ENCODE data around the gene XPO4. TPM values are rescaled to one million over a fixed set of nuclear protein-coding genes. Genes with fewer than 3 reads are reported as not detected.
"Not testable (repeated sequence)": the region's sequence is repeated elsewhere in the genome, so short reads cannot be mapped to it uniquely, and the experiment has no call there.

Gene XPO4
- total RNA-seq, 3 donors from 2014 or later (not counting 1 experiment from before 2014, with no cell fraction given), result 11.7 to 19.8 (median 19.7) TPM

GRCh38 chr13:20891034-20891433 lies 11.5 kb downstream of the XPO4 start:
- H3K9me3 Mint-ChIP-seq, result no peaks in the 10 kb centered on the region
- no peak overlapping the region for H3K4me3 ChIP-seq (ENCODE audit: low read length)
- H3K27ac ChIP-seq (ENCODE audit: low read length), result no peak overlapping the region
- H3K4me3 Mint-ChIP-seq, result peak overlapping the region; percentile 52
- ATAC-seq, result peak; percentile 70 to 90 (median 79)
- intact Hi-C loops (cut with micrococcal nuclease), result no loop called here
- H3K4me1 ChIP-seq (ENCODE audit: control insufficient read depth, insufficient read depth, low read length), result peaks cover 18% of the 10 kb centered on the region
- peaks cover 15 to 18% of the 10 kb centered on the region in 2 donors for H3K27me3 Mint-ChIP-seq (ENCODE audit: low read depth in 2 of 2)
- no peaks in the 10 kb centered on the region for H3K36me3 Mint-ChIP-seq
- 63% methylated on average over 2 of the region's 3 CpGs for WGBS (ENCODE audit: insufficient coverage)
- H3K27ac Mint-ChIP-seq, result peak overlapping the region in 1 of 2 donors; percentile 41
- H3K36me3 ChIP-seq (ENCODE audit: control insufficient read depth, insufficient read depth, low read length), result no peaks in the 10 kb centered on the region
- no peaks in the 10 kb centered on the region for H3K27me3 ChIP-seq (ENCODE audit: control insufficient read depth, insufficient read depth, low read length)
- no peaks in the 10 kb centered on the region for H3K9me3 ChIP-seq (ENCODE audit: control insufficient read depth, insufficient read depth, low read length)
- peak in 1 of 2 donors; percentile 35 for DNase-seq
- peaks cover 20 to 24% of the 10 kb centered on the region in 2 donors for H3K4me1 Mint-ChIP-seq
- no peak for TF ChIP-seq CTCF (IDR thresholded peaks at IDR 0.05)

GRCh38 chr13:20890540-20890939 lies 12.0 kb downstream of the XPO4 start:
- DNase-seq; H3K36me3 Mint-ChIP-seq; H3K36me3 ChIP-seq (ENCODE audit: control insufficient read depth, insufficient read depth, low read length); ATAC-seq; H3K4me3 Mint-ChIP-seq; H3K9me3 Mint-ChIP-seq; H3K27me3 ChIP-seq (ENCODE audit: control insufficient read depth, insufficient read depth, low read length); H3K9me3 ChIP-seq (ENCODE audit: control insufficient read depth, insufficient read depth, low read length); intact Hi-C loops (cut with micrococcal nuclease); H3K27ac ChIP-seq (ENCODE audit: low read length); H3K4me3 ChIP-seq (ENCODE audit: low read length): not testable (repeated sequence)
- 96% methylated on average over 6 of the region's 6 CpGs for WGBS (ENCODE audit: insufficient coverage)
- H3K27me3 Mint-ChIP-seq (ENCODE audit: low read depth in 2 of 2), result peaks cover 15 to 18% of the 10 kb centered on the region in 2 donors
- peak overlapping the region in 1 of 2 donors; percentile 41 for H3K27ac Mint-ChIP-seq
- H3K4me1 ChIP-seq (ENCODE audit: control insufficient read depth, insufficient read depth, low read length), result peaks cover 18% of the 10 kb centered on the region
- peaks cover 20 to 24% of the 10 kb centered on the region in 2 donors for H3K4me1 Mint-ChIP-seq

GRCh38 chr13:20882206-20882605 lies 20.3 kb downstream of the XPO4 start:
- H3K36me3 Mint-ChIP-seq, result no peaks in the 10 kb centered on the region
- H3K9me3 Mint-ChIP-seq, result peaks cover 0 to under 1% of the 10 kb centered on the region in 2 donors
- TF ChIP-seq CTCF (IDR thresholded peaks at IDR 0.05), result no peak
- no peak for DNase-seq
- no peaks in the 10 kb centered on the region for H3K9me3 ChIP-seq (ENCODE audit: control insufficient read depth, insufficient read depth, low read length)
- no peak for ATAC-seq
- no peak overlapping the region for H3K27ac Mint-ChIP-seq
- WGBS (ENCODE audit: insufficient coverage), result 93% methylated on average over 2 of the region's 3 CpGs
- no peak overlapping the region for H3K27ac ChIP-seq (ENCODE audit: low read length)
- H3K4me3 ChIP-seq (ENCODE audit: low read length), result no peak overlapping the region
- H3K27me3 Mint-ChIP-seq (ENCODE audit: low read depth in 2 of 2), result peaks cover 0 to 3% of the 10 kb centered on the region in 2 donors
- H3K4me3 Mint-ChIP-seq, result no peak overlapping the region
- H3K4me1 ChIP-seq (ENCODE audit: control insufficient read depth, insufficient read depth, low read length), result no peaks in the 10 kb centered on the region
- H3K36me3 ChIP-seq (ENCODE audit: control insufficient read depth, insufficient read depth, low read length), result no peaks in the 10 kb centered on the region
- intact Hi-C loops (cut with micrococcal nuclease), result no loop called here
- H3K4me1 Mint-ChIP-seq, result peaks cover 15 to 22% of the 10 kb centered on the region in 2 donors
- no peaks in the 10 kb centered on the region for H3K27me3 ChIP-seq (ENCODE audit: control insufficient read depth, insufficient read depth, low read length)

GRCh38 chr13:20877902-20878301 lies 24.6 kb downstream of the XPO4 start:
- H3K4me1 Mint-ChIP-seq, result peaks cover 11 to 26% of the 10 kb centered on the region in 2 donors
- peaks cover 0 to 3% of the 10 kb centered on the region in 2 donors for H3K9me3 Mint-ChIP-seq
- H3K27me3 Mint-ChIP-seq (ENCODE audit: low read depth in 2 of 2), result no peaks in the 10 kb centered on the region
- H3K36me3 Mint-ChIP-seq, result no peaks in the 10 kb centered on the region
- Histone ChIP-seq H3K9me3 (ENCODE audit: control insufficient read depth, insufficient read depth, low read length) (no peaks in the 10 kb centered on the region), H3K27me3 (ENCODE audit: control insufficient read depth, insufficient read depth, low read length) (no peaks in the 10 kb centered on the region), H3K4me1 (ENCODE audit: control insufficient read depth, insufficient read depth, low read length) (no peaks in the 10 kb centered on the region), H3K27ac (ENCODE audit: low read length) (no peak overlapping the region), H3K4me3 (ENCODE audit: low read length) (no peak overlapping the region), H3K36me3 (ENCODE audit: control insufficient read depth, insufficient read depth, low read length) (no peaks in the 10 kb centered on the region)
- intact Hi-C loops (cut with micrococcal nuclease), result no loop called here
- DNase-seq, result no peak
- no peak for ATAC-seq
- H3K27ac Mint-ChIP-seq, result no peak overlapping the region
- H3K4me3 Mint-ChIP-seq, result no peak overlapping the region
- TF ChIP-seq CTCF (IDR thresholded peaks at IDR 0.05), result no peak
- 100% methylated on average over 2 of the region's 2 CpGs for WGBS (ENCODE audit: insufficient coverage)

- H3K4me1 Mint-ChIP-seq, result peaks cover 11 to 18% of the 10 kb centered on the region in 2 donors
These were observed 25.7 kb downstream of the XPO4 start for GRCh38 chr13:20876802-20877201.

GRCh38 chr13:20874439-20874838 lies 28.1 kb downstream of the XPO4 start:
- peaks cover 5 to 15% of the 10 kb centered on the region in 2 donors for H3K4me1 Mint-ChIP-seq
- H3K4me3 Mint-ChIP-seq; H3K9me3 Mint-ChIP-seq; H3K36me3 ChIP-seq (ENCODE audit: control insufficient read depth, insufficient read depth, low read length); H3K4me3 ChIP-seq (ENCODE audit: low read length); H3K4me1 ChIP-seq (ENCODE audit: control insufficient read depth, insufficient read depth, low read length); intact Hi-C loops (cut with micrococcal nuclease); H3K9me3 ChIP-seq (ENCODE audit: control insufficient read depth, insufficient read depth, low read length); DNase-seq; H3K27me3 Mint-ChIP-seq (ENCODE audit: low read depth in 2 of 2); H3K27ac Mint-ChIP-seq; H3K27ac ChIP-seq (ENCODE audit: low read length); H3K27me3 ChIP-seq (ENCODE audit: control insufficient read depth, insufficient read depth, low read length); H3K36me3 Mint-ChIP-seq; ATAC-seq: not testable (repeated sequence)
- WGBS (ENCODE audit: insufficient coverage), result 97% methylated on average over 7 of the region's 8 CpGs

More at GRCh38 chr13:20876802-20877201, 25.7 kb downstream of the XPO4 start:
- H3K36me3 ChIP-seq (ENCODE audit: control insufficient read depth, insufficient read depth, low read length); H3K4me3 ChIP-seq (ENCODE audit: low read length); H3K27me3 ChIP-seq (ENCODE audit: control insufficient read depth, insufficient read depth, low read length); H3K4me1 ChIP-seq (ENCODE audit: control insufficient read depth, insufficient read depth, low read length); H3K27ac ChIP-seq (ENCODE audit: low read length); H3K9me3 Mint-ChIP-seq; intact Hi-C loops (cut with micrococcal nuclease); DNase-seq; H3K27me3 Mint-ChIP-seq (ENCODE audit: low read depth in 2 of 2); ATAC-seq; H3K36me3 Mint-ChIP-seq; H3K27ac Mint-ChIP-seq; H3K9me3 ChIP-seq (ENCODE audit: control insufficient read depth, insufficient read depth, low read length); H3K4me3 Mint-ChIP-seq: not testable (repeated sequence)
- 98% methylated on average over 5 of the region's 5 CpGs for WGBS (ENCODE audit: insufficient coverage)

Measured in natural killer cell (primary cell).